GM23338 (cell line): ENCODE results near the gene LBX1. TPM values are rescaled to one million over a fixed set of nuclear protein-coding genes. Genes with fewer than 3 reads are reported as not detected.

ENCODE experiments used
- ATAC-seq: fragments of 200-7000 bp; cut with Tn5 transposase; 3 replicates; pipeline ENCODE4 v1.9.1; 2020
- DNase-seq: peaks from one replicate; pipeline ENCODE4 v3.0.0-alpha.2; 2015; ENCODE audit warnings: low spot score
- H2AFZ ChIP-seq: fragments of 200-600 bp; sonication (generic); 2 replicates; pipeline ENCODE4 v1.8.0; 2016; ENCODE audit warnings: antibody characterized with exemption, mild to moderate bottlenecking, moderate library complexity
- H3F3A ChIP-seq: fragments of 200-600 bp; sonication (generic); replicated peaks from 2 replicates; pipeline ENCODE4 v1.8.0; 2017; ENCODE audit warnings: antibody characterized with exemption, mixed run types, low read depth
- H3K27ac ChIP-seq: fragments of 200-600 bp; sonication (generic); 2 replicates; pipeline ENCODE4 v1.6.1; 2016; ENCODE audit warnings: low read depth
- H3K27me3 ChIP-seq: fragments of 200-600 bp; sonication (generic); 2 replicates; pipeline ENCODE4 v1.8.0; 2016; ENCODE audit warnings: mild to moderate bottlenecking, mixed run types, moderate library complexity; ENCODE audit not compliant: insufficient read depth
- H3K36me3 ChIP-seq: fragments of 200-600 bp; sonication (generic); 2 replicates; pipeline ENCODE4 v1.8.0; 2016; ENCODE audit warnings: mild to moderate bottlenecking; ENCODE audit not compliant: insufficient read depth
- H3K4me1 ChIP-seq: fragments of 200-600 bp; sonication (generic); 2 replicates; pipeline ENCODE4 v1.8.0; 2016; ENCODE audit warnings: mild to moderate bottlenecking, moderate library complexity; ENCODE audit not compliant: insufficient read depth
- H3K4me2 ChIP-seq: fragments of 200-600 bp; sonication (generic); 2 replicates; pipeline ENCODE4 v1.7.1; 2017; ENCODE audit warnings: mixed run types
- H3K4me3 ChIP-seq: fragments of 200-600 bp; sonication (generic); 2 replicates; pipeline ENCODE4 v1.6.1; 2016; ENCODE audit warnings: mixed run types
- H3K79me2 ChIP-seq: fragments of 200-600 bp; sonication (generic); replicated peaks from 2 replicates; pipeline ENCODE4 v1.8.0; 2017; ENCODE audit warnings: mild to moderate bottlenecking; ENCODE audit not compliant: insufficient read depth
- H3K9me2 ChIP-seq: fragments of 200-600 bp; sonication (generic); 2 replicates; pipeline ENCODE4 v1.8.0; 2017; ENCODE audit not compliant: insufficient read depth
- H4K20me1 ChIP-seq: fragments of 200-600 bp; sonication (generic); replicated peaks from 2 replicates; pipeline ENCODE4 v1.8.0; 2017; ENCODE audit warnings: mild to moderate bottlenecking; ENCODE audit not compliant: insufficient read depth
- H3K27ac Mint-ChIP-seq: 2 replicates; pipeline ENCODE4 v1.8.0; 2020; ENCODE audit warnings: inconsistent platforms, mild to moderate bottlenecking, moderate library complexity, mixed read lengths
- H3K27me3 Mint-ChIP-seq: 3 replicates; pipeline ENCODE4 v1.8.0; 2022; ENCODE audit warnings: low read depth, mild to moderate bottlenecking, moderate library complexity, mixed read lengths, inconsistent platforms; ENCODE audit not compliant: insufficient read depth, poor library complexity
- H3K36me3 Mint-ChIP-seq: 3 replicates; pipeline ENCODE4 v1.8.0; 2021; ENCODE audit warnings: low read depth, mild to moderate bottlenecking, inconsistent platforms, moderate library complexity, mixed read lengths
- H3K4me1 Mint-ChIP-seq: 3 replicates; pipeline ENCODE4 v1.8.0; 2020; ENCODE audit warnings: mild to moderate bottlenecking, inconsistent platforms, mixed read lengths
- H3K4me3 Mint-ChIP-seq: 3 replicates; pipeline ENCODE4 v1.8.0; 2021; ENCODE audit warnings: moderate library complexity, mild to moderate bottlenecking, inconsistent platforms, mixed read lengths
- H3K9me3 Mint-ChIP-seq: 3 replicates; pipeline ENCODE4 v1.8.0; 2020; ENCODE audit warnings: moderate library complexity, mild to moderate bottlenecking, inconsistent platforms, mixed read lengths
- EZH2 ChIP-seq: fragments of 200-600 bp; sonication (generic); IDR thresholded peaks from one replicate; pipeline ENCODE4 v1.8.0; 2017; ENCODE audit warnings: antibody characterized with exemption, mild to moderate bottlenecking, low read depth; ENCODE audit not compliant: unreplicated experiment
- EZH2phosphoT487 ChIP-seq: fragments of 200-600 bp; sonication (generic); IDR thresholded peaks from one replicate; pipeline ENCODE4 v1.8.1; 2018; ENCODE audit warnings: antibody characterized with exemption; ENCODE audit not compliant: unreplicated experiment
- JUNB ChIP-seq: IDR thresholded peaks from one replicate; pipeline ENCODE4 v1.6.1; 2016; ENCODE audit warnings: antibody characterized with exemption; ENCODE audit not compliant: unreplicated experiment
- NANOG ChIP-seq: IDR thresholded peaks from 2 replicates; pipeline ENCODE4 v1.6.1; 2016; ENCODE audit warnings: antibody characterized with exemption, borderline replicate concordance
- POLR2AphosphoS5 ChIP-seq: IDR thresholded peaks from 2 replicates; pipeline ENCODE4 v1.6.1; 2016; ENCODE audit warnings: antibody characterized with exemption, low read depth
- STAT1 ChIP-seq: IDR thresholded peaks from one replicate; pipeline ENCODE4 v1.6.1; 2016; ENCODE audit warnings: antibody characterized with exemption; ENCODE audit not compliant: unreplicated experiment
- ZNF114 ChIP-seq: fragments of 250-450 bp; sonication (Bioruptor Pico); IDR thresholded peaks from 2 replicates; pipeline ENCODE4 v1.5.0; 2020; ENCODE audit warnings: mild to moderate bottlenecking, moderate library complexity
- ZNF331 ChIP-seq: fragments of 250-450 bp; sonication (Bioruptor Pico); IDR thresholded peaks from 2 replicates; pipeline ENCODE4 v1.5.0; 2020; ENCODE audit warnings: low read depth, mild to moderate bottlenecking, moderate library complexity
- ZNF462 ChIP-seq: fragments of 250-450 bp; sonication (Bioruptor Pico); IDR thresholded peaks from 2 replicates; pipeline ENCODE4 v1.5.0; 2020; ENCODE audit warnings: mild to moderate bottlenecking, moderate library complexity
- polyA plus RNA-seq: library from polyadenylated mRNA; unstranded; fragments of >200 nt; fragmentation: Nextera tagmentation; extraction: Ambion mirVana; gene quantifications from 2 replicates; pipeline ENCODE4 v1.2.1, GENCODE V29; 2016
- total RNA-seq: library from RNA; depleted of rRNA; stranded (reverse); fragments of >200 nt; shearing (Covaris generic); gene quantifications from 2 replicates; pipeline ENCODE4 v1.2.3, GENCODE V29; 2014
- TF ChIP-seq, protein P1 (sequence below): IDR thresholded peaks from one replicate; pipeline ENCODE4 v1.6.1; 2018; ENCODE audit warnings: antibody characterized with exemption; ENCODE audit not compliant: unreplicated experiment

The LBX1 gene
- total and polyA plus RNA-seq, 2 experiments from 2014 or later, result not detected

DNA sequence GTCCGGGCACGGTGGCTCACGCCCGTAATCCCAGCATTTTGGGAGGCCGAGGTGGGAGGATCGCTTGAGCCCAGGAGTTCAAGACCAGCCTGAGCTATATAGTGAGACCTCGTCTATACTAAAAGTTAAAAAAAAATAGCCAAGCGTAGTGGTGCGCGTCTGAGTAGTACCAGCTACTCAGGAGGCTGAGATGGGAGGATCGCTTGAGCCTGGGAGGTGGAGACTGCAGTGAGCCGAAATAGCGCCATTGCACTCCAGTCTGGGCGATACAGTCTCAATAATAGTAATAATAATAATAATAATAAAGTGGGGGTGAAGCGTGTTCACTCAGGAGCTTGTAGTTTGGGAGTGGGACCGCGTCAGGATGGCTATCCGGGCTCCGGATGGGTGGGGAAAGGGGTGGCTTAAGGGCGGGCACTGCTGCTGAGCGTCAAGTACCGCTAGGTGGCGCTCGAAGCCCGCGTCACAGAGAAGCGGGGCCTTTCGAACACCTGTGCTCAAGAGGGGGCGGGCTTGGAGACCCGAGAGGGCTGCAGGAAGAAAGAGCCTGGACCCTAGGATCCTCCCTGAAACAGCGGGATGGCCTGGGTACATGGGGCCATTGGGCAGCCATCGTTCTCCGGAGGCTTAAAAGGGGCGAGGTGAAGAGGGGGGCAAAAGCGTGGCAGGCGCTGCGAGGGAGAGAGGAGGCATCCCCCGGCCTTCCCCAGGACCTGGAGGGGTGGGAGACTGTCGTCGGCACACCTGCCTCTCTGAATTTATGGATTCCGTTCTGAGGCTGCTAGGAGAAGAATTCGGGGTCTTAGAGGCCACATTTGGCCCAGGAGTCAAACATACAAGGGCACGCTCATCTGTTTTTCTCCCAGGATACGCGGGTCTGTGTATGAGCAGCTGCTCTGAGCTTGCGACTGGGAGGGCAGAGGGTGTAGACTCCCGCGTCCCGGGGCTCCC is 14.5 kb downstream of the LBX1 start (continued):
- TF ChIP-seq, protein P1, sequence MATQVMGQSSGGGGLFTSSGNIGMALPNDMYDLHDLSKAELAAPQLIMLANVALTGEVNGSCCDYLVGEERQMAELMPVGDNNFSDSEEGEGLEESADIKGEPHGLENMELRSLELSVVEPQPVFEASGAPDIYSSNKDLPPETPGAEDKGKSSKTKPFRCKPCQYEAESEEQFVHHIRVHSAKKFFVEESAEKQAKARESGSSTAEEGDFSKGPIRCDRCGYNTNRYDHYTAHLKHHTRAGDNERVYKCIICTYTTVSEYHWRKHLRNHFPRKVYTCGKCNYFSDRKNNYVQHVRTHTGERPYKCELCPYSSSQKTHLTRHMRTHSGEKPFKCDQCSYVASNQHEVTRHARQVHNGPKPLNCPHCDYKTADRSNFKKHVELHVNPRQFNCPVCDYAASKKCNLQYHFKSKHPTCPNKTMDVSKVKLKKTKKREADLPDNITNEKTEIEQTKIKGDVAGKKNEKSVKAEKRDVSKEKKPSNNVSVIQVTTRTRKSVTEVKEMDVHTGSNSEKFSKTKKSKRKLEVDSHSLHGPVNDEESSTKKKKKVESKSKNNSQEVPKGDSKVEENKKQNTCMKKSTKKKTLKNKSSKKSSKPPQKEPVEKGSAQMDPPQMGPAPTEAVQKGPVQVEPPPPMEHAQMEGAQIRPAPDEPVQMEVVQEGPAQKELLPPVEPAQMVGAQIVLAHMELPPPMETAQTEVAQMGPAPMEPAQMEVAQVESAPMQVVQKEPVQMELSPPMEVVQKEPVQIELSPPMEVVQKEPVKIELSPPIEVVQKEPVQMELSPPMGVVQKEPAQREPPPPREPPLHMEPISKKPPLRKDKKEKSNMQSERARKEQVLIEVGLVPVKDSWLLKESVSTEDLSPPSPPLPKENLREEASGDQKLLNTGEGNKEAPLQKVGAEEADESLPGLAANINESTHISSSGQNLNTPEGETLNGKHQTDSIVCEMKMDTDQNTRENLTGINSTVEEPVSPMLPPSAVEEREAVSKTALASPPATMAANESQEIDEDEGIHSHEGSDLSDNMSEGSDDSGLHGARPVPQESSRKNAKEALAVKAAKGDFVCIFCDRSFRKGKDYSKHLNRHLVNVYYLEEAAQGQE, result no peak
- TF ChIP-seq EZH2 (peak; percentile 51), NANOG (no peak), STAT1 (no peak)

DNA sequence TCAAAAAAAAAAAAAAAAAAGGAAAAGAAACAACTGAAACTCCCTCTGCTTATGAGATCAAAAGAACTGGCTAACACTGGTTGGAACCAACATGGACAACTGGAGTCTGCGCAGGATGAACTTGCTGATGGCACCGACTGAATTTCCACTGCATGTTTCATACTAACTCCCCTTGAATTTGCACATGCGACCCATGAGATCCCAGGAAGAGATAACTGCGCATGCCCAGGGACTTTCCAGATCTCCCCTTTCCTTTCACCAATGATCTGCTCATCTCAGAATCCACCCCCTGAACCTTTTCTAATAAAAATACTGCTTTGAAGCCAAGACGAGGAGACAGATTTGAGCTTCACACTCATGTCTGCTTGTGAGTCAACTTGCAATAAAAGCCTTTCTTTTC is 20.7 kb downstream of the LBX1 start:
- H3K9me2 ChIP-seq, result no peaks in the 10 kb centered on the region
- no peak for ATAC-seq
- no peaks in the 10 kb centered on the region for H3K4me1 Mint-ChIP-seq
- no peaks in the 10 kb centered on the region for H3F3A ChIP-seq
- H3K27me3 Mint-ChIP-seq, result peaks cover 25% of the 10 kb centered on the region
- DNase-seq, result no peak
- no peaks in the 10 kb centered on the region for H3K36me3 ChIP-seq
- no peak overlapping the region for H3K27ac Mint-ChIP-seq
- H3K4me2 ChIP-seq, result no peak overlapping the region
- no peak overlapping the region for H2AFZ ChIP-seq
- no peaks in the 10 kb centered on the region for H3K4me1 ChIP-seq
- H4K20me1 ChIP-seq, result no peaks in the 10 kb centered on the region; the same call in 1 of the 2 replicates
- H3K27me3 ChIP-seq, result peaks cover 32% of the 10 kb centered on the region
- H3K9me3 Mint-ChIP-seq, result no peaks in the 10 kb centered on the region
- no peak overlapping the region for H3K4me3 ChIP-seq
- no peaks in the 10 kb centered on the region for H3K36me3 Mint-ChIP-seq
- H3K27ac ChIP-seq, result no peak overlapping the region
- H3K4me3 Mint-ChIP-seq, result no peak overlapping the region
- no peaks in the 10 kb centered on the region for H3K79me2 ChIP-seq
- TF ChIP-seq ZNF114, result no peak
- no peak for TF ChIP-seq EZH2
- TF ChIP-seq ZNF462 (CRISPR knock-in tag), result no peak
- TF ChIP-seq ZNF331 (CRISPR knock-in tag), result no peak
- TF ChIP-seq STAT1, result no peak
- TF ChIP-seq, protein P1, result no peak
- TF ChIP-seq EZH2phosphoT487, result no peak
- TF ChIP-seq POLR2AphosphoS5, result no peak
- TF ChIP-seq JUNB, result no peak
